ENCODE data around the gene FGL2.

FGL2 gene

GRCh38 chr7:77244222-77244934 is 44.8 kb upstream of the FGL2 start:
- no peak for DNase-seq (ENCODE audit: low spot score)
- in situ Hi-C loops (cut with MboI; ENCODE audit: low pct_unique_long_range_greater_than_20kb, low sequenced_read_pairs, unreplicated experiment) = no loop called here
- TF ChIP-seq CTCF (IDR thresholded peaks at IDR 0.05; ENCODE audit: extremely low read depth, insufficient read depth, missing control alignments) = no peak

- no peak for TF ChIP-seq CTCF (IDR thresholded peaks at IDR 0.05; ENCODE audit: extremely low read depth, insufficient read depth, missing control alignments)
- no peak for DNase-seq (ENCODE audit: low spot score)
- in situ Hi-C loops (cut with MboI; ENCODE audit: low pct_unique_long_range_greater_than_20kb, low sequenced_read_pairs, unreplicated experiment) = no loop called here
Observed at GRCh38 chr7:77242554-77242953, 42.9 kb upstream of the FGL2 start.

- no peak for TF ChIP-seq CTCF (IDR thresholded peaks at IDR 0.05; ENCODE audit: extremely low read depth, insufficient read depth, missing control alignments)
- in situ Hi-C loops (cut with MboI; ENCODE audit: low pct_unique_long_range_greater_than_20kb, low sequenced_read_pairs, unreplicated experiment) = no loop called here
- no peak for DNase-seq (ENCODE audit: low spot score)
Observed at GRCh38 chr7:77242068-77242467, 42.4 kb upstream of the FGL2 start.

GRCh38 chr7:77239471-77239870 is 39.9 kb upstream of the FGL2 start:
- DNase-seq (ENCODE audit: low spot score) = no peak
- in situ Hi-C loops (cut with MboI; ENCODE audit: low pct_unique_long_range_greater_than_20kb, low sequenced_read_pairs, unreplicated experiment) = no loop called here
- no peak for TF ChIP-seq CTCF (IDR thresholded peaks at IDR 0.05; ENCODE audit: extremely low read depth, insufficient read depth, missing control alignments)

GRCh38 chr7:77238703-77239136 is 39.1 kb upstream of the FGL2 start:
- no peak for TF ChIP-seq CTCF (IDR thresholded peaks at IDR 0.05; ENCODE audit: extremely low read depth, insufficient read depth, missing control alignments)
- in situ Hi-C loops (cut with MboI; ENCODE audit: low pct_unique_long_range_greater_than_20kb, low sequenced_read_pairs, unreplicated experiment) = no loop called here
- no peak for DNase-seq (ENCODE audit: low spot score)

GRCh38 chr7:77235276-77235675 is 35.7 kb upstream of the FGL2 start:
- TF ChIP-seq CTCF (IDR thresholded peaks at IDR 0.05; ENCODE audit: extremely low read depth, insufficient read depth, missing control alignments) = no peak
- DNase-seq (ENCODE audit: low spot score) = no peak
- in situ Hi-C loops (cut with MboI; ENCODE audit: low pct_unique_long_range_greater_than_20kb, low sequenced_read_pairs, unreplicated experiment) = no loop called here

Measured in GM13977 (cell line).